Measurements from ENCODE around the gene GREM1.

The GREM1 gene

DNA sequence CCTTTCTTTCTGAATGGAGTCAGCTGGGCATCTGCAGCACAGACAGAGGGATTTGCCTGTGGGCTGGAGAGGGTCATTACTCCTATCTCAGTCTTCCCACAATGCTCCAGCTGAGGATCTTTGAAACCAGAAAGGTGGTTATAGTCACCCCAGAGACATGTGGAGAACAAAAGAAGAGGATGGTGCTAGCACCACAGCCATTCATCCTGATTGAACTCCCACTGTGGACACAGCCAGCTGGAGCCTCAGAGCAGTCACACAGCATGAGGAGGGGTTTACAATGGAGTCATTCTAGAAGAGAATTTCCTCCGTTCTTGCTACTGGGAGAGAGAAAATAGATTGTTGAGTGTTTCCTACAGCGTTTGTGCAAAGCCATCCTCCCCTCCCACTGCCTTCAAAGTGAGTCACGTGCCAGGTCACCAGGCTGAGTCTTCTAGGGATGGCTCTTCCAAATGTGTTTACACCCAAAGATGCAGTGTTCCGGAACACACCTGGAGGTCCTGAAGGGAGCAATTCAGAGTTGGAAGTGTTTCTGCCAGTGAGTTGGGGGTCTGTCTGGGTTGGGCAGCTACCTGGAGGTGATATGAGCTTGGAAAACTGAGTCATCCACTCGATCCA lies 18.9 kb upstream of the GREM1 start:
- H3K4me3 ChIP-seq (ENCODE audit: extremely low read depth, insufficient read depth, low read length, poor library complexity, severe bottlenecking) = no peak overlapping the region
- H3K4me1 ChIP-seq (ENCODE audit: control insufficient read depth, insufficient read depth, low read length, poor library complexity, severe bottlenecking) = no peaks in the 10 kb centered on the region
- no peaks in the 10 kb centered on the region for H3K9me3 ChIP-seq (ENCODE audit: control insufficient read depth, low read length)
- no peaks in the 10 kb centered on the region for H3K36me3 ChIP-seq (ENCODE audit: control insufficient read depth, insufficient read depth, low read length)
- H3K27ac ChIP-seq (ENCODE audit: low read depth, low read length, severe bottlenecking) = no peak overlapping the region
- WGBS, 2 experiments (ENCODE audit: insufficient coverage in 2 of 2) = 100% methylated on average over 1 of the region's 5 CpGs

GRCh38 chr15:32700501-32701150 lies 17.2 kb upstream of the GREM1 start:
- 85 to 87% methylated on average over 8 of the region's 14 CpGs for WGBS, 2 experiments (ENCODE audit: insufficient coverage in 2 of 2)
- Histone ChIP-seq H3K27ac (ENCODE audit: low read depth, low read length, severe bottlenecking) (no peak overlapping the region), H3K4me3 (ENCODE audit: extremely low read depth, insufficient read depth, low read length, poor library complexity, severe bottlenecking) (no peak overlapping the region), H3K36me3 (ENCODE audit: control insufficient read depth, insufficient read depth, low read length) (no peaks in the 10 kb centered on the region), H3K9me3 (ENCODE audit: control insufficient read depth, low read length) (no peaks in the 10 kb centered on the region), H3K4me1 (ENCODE audit: control insufficient read depth, insufficient read depth, low read length, poor library complexity, severe bottlenecking) (peaks cover 13% of the 10 kb centered on the region)

DNA sequence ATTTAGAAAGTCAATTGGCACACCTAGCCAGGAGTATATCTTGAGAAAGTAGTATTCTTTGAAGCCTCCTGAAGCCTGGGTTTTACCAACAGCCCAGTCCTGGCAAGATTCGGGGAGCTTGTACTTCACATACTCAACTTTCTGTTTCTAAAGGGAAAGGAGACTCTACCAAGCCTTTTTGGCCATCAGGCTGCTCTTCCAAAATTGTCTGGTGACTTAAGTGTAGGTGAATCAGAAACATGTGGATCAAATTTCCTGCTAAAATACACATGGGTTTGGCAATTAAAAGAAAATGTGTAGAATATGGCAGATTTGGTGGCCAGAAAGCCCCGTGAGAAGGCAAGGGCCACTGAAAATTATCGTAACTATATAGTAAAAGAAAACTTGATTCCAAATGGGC lies 15.9 kb upstream of the GREM1 start:
- H3K4me1 ChIP-seq (ENCODE audit: control insufficient read depth, insufficient read depth, low read length, poor library complexity, severe bottlenecking) = peaks cover 26% of the 10 kb centered on the region
- no peaks in the 10 kb centered on the region for H3K9me3 ChIP-seq (ENCODE audit: control insufficient read depth, low read length)
- no CpG with 5 or more reads among the region's 3 CpGs for WGBS, 2 experiments (ENCODE audit: insufficient coverage in 2 of 2)
- no peak overlapping the region for H3K4me3 ChIP-seq (ENCODE audit: extremely low read depth, insufficient read depth, low read length, poor library complexity, severe bottlenecking)
- no peaks in the 10 kb centered on the region for H3K36me3 ChIP-seq (ENCODE audit: control insufficient read depth, insufficient read depth, low read length)
- H3K27ac ChIP-seq (ENCODE audit: low read depth, low read length, severe bottlenecking) = no peak overlapping the region

- H3K9me3 ChIP-seq (ENCODE audit: control insufficient read depth, low read length) = no peaks in the 10 kb centered on the region
- H3K36me3 ChIP-seq (ENCODE audit: control insufficient read depth, insufficient read depth, low read length) = no peaks in the 10 kb centered on the region
- no peak overlapping the region for H3K27ac ChIP-seq (ENCODE audit: low read depth, low read length, severe bottlenecking)
- H3K4me1 ChIP-seq (ENCODE audit: control insufficient read depth, insufficient read depth, low read length, poor library complexity, severe bottlenecking) = peaks cover 28% of the 10 kb centered on the region
- no peak overlapping the region for H3K4me3 ChIP-seq (ENCODE audit: extremely low read depth, insufficient read depth, low read length, poor library complexity, severe bottlenecking)
- 83 to 91% methylated on average over 4 to 5 of the region's 8 CpGs for WGBS, 2 experiments (ENCODE audit: insufficient coverage in 2 of 2)
Measured at GRCh38 chr15:32704395-32704981, 13.3 kb upstream of the GREM1 start.

- H3K4me1 ChIP-seq (ENCODE audit: control insufficient read depth, insufficient read depth, low read length, poor library complexity, severe bottlenecking) = peaks cover 28% of the 10 kb centered on the region
- 100% methylated on average over 1 of the region's 2 CpGs for WGBS, 2 experiments (ENCODE audit: insufficient coverage in 2 of 2)
- H3K27ac ChIP-seq (ENCODE audit: low read depth, low read length, severe bottlenecking) = no peak overlapping the region
- H3K9me3 ChIP-seq (ENCODE audit: control insufficient read depth, low read length) = no peaks in the 10 kb centered on the region
- H3K36me3 ChIP-seq (ENCODE audit: control insufficient read depth, insufficient read depth, low read length) = no peaks in the 10 kb centered on the region
- no peak overlapping the region for H3K4me3 ChIP-seq (ENCODE audit: extremely low read depth, insufficient read depth, low read length, poor library complexity, severe bottlenecking)
Measured at GRCh38 chr15:32705446-32705845, 12.4 kb upstream of the GREM1 start.

- Histone ChIP-seq H3K9me3 (ENCODE audit: control insufficient read depth, low read length) (no peaks in the 10 kb centered on the region), H3K27ac (ENCODE audit: low read depth, low read length, severe bottlenecking) (no peak overlapping the region), H3K36me3 (ENCODE audit: control insufficient read depth, insufficient read depth, low read length) (no peaks in the 10 kb centered on the region), H3K4me3 (ENCODE audit: extremely low read depth, insufficient read depth, low read length, poor library complexity, severe bottlenecking) (no peak overlapping the region), H3K4me1 (ENCODE audit: control insufficient read depth, insufficient read depth, low read length, poor library complexity, severe bottlenecking) (peaks cover 28% of the 10 kb centered on the region)
- 73% methylated on average over 3 of the region's 3 CpGs for WGBS, 2 experiments (ENCODE audit: insufficient coverage in 2 of 2)
Measured at GRCh38 chr15:32706704-32707103, 11.1 kb upstream of the GREM1 start.

DNA sequence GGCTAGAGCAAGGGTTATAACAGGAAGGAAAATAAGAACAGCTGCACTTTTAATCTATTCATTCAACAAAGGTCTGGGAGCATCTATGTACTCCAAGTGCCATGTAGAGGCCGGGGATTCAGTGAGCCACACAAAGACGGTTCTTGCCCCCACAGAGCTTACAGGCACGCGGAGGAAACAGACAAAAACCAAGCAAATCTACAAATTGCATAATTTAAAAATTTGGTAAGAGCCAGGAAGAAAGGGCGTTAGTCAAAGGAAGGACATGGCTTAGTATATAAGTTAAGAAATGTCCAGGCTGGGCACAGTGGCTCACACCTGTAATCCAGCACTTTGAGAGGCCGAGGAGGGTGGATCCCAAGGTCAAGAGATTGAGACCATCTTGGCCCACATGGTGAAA lies 10.4 kb upstream of the GREM1 start:
- no peak overlapping the region for H3K4me3 ChIP-seq (ENCODE audit: extremely low read depth, insufficient read depth, low read length, poor library complexity, severe bottlenecking)
- 65 to 100% methylated on average over 3 to 4 of the region's 6 CpGs for WGBS, 2 experiments (ENCODE audit: insufficient coverage in 2 of 2)
- H3K9me3 ChIP-seq (ENCODE audit: control insufficient read depth, low read length) = no peaks in the 10 kb centered on the region
- H3K27ac ChIP-seq (ENCODE audit: low read depth, low read length, severe bottlenecking) = no peak overlapping the region
- H3K36me3 ChIP-seq (ENCODE audit: control insufficient read depth, insufficient read depth, low read length) = no peaks in the 10 kb centered on the region
- H3K4me1 ChIP-seq (ENCODE audit: control insufficient read depth, insufficient read depth, low read length, poor library complexity, severe bottlenecking) = peaks cover 28% of the 10 kb centered on the region

- no peak overlapping the region for H3K27ac ChIP-seq (ENCODE audit: low read depth, low read length, severe bottlenecking)
Measured at GRCh38 chr15:32709295-32710033, 8.3 kb upstream of the GREM1 start.

DNA sequence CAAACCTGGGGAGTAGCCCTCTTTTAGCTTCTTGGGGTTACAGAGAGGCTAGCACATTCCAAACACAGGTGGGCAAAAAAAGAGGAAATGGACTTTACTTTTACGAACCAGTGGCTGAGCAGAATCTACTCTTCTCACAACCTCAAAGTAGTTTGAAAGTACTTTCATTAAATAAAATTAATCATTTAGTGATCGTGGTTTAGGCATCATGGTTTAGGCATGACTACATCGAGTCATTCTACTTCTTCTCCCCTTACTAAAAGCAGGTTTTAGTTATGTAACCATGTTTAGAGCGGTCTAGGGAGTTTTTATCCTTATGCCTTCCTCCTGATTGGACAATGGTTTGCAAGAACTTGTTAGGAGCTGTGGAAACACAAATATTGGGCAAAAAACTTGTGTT lies 2.5 kb upstream of the GREM1 start:
- no peak overlapping the region for H3K4me3 ChIP-seq (ENCODE audit: extremely low read depth, insufficient read depth, low read length, poor library complexity, severe bottlenecking)
- H3K9me3 ChIP-seq (ENCODE audit: control insufficient read depth, low read length) = no peaks in the 10 kb centered on the region
- H3K27ac ChIP-seq (ENCODE audit: low read depth, low read length, severe bottlenecking) = no peak overlapping the region
- no peaks in the 10 kb centered on the region for H3K36me3 ChIP-seq (ENCODE audit: control insufficient read depth, insufficient read depth, low read length)
- no CpG with 5 or more reads among the region's 4 CpGs for WGBS, 2 experiments (ENCODE audit: insufficient coverage in 2 of 2)
- H3K4me1 ChIP-seq (ENCODE audit: control insufficient read depth, insufficient read depth, low read length, poor library complexity, severe bottlenecking) = peaks cover 5% of the 10 kb centered on the region

More at GRCh38 chr15:32709295-32710033, 8.3 kb upstream of the GREM1 start:
- Histone ChIP-seq H3K36me3 (ENCODE audit: control insufficient read depth, insufficient read depth, low read length) (no peaks in the 10 kb centered on the region), H3K4me3 (ENCODE audit: extremely low read depth, insufficient read depth, low read length, poor library complexity, severe bottlenecking) (no peak overlapping the region), H3K4me1 (ENCODE audit: control insufficient read depth, insufficient read depth, low read length, poor library complexity, severe bottlenecking) (peaks cover 23% of the 10 kb centered on the region), H3K9me3 (ENCODE audit: control insufficient read depth, low read length) (no peaks in the 10 kb centered on the region)
- 94 to 95% methylated on average over 3 to 7 of the region's 9 CpGs for WGBS, 2 experiments (ENCODE audit: insufficient coverage in 2 of 2)

- WGBS, 2 experiments (ENCODE audit: insufficient coverage in 2 of 2) = 48 to 58% methylated on average over 4 to 5 of the region's 13 CpGs
- no peaks in the 10 kb centered on the region for H3K36me3 ChIP-seq (ENCODE audit: control insufficient read depth, insufficient read depth, low read length)
- no peak overlapping the region for H3K4me3 ChIP-seq (ENCODE audit: extremely low read depth, insufficient read depth, low read length, poor library complexity, severe bottlenecking)
- H3K4me1 ChIP-seq (ENCODE audit: control insufficient read depth, insufficient read depth, low read length, poor library complexity, severe bottlenecking) = peaks cover 9% of the 10 kb centered on the region
- no peaks in the 10 kb centered on the region for H3K9me3 ChIP-seq (ENCODE audit: control insufficient read depth, low read length)
- no peak overlapping the region for H3K27ac ChIP-seq (ENCODE audit: low read depth, low read length, severe bottlenecking)
Measured at GRCh38 chr15:32716216-32716914, 1.4 kb upstream of the GREM1 start.

Data from mesodermal cell (in vitro differentiated cells).